ENCODE results near the gene PTMA.
A peak's percentile ranks its signal among the peaks of the same experiment; 100 is the strongest.
"Not testable (repeated sequence)": the region's sequence is repeated elsewhere in the genome, so short reads cannot be mapped to it uniquely, and the experiment has no call there.

PTMA gene

GRCh38 chr2:231707625-231707926, 749 bp upstream of the PTMA start:
- peak overlapping the region; percentile 94 for H3K4me2 ChIP-seq (ENCODE audit: low read length)
- peak overlapping the region; percentile 94 for H3K9ac ChIP-seq (ENCODE audit: low read depth, low read length)
- H3K4me1 ChIP-seq (ENCODE audit: control insufficient read depth, insufficient read depth, low read length), result peaks cover 29% of the 10 kb centered on the region
- peaks cover 19% of the 10 kb centered on the region for H3K36me3 ChIP-seq (ENCODE audit: insufficient read depth, low read length)
- peak overlapping the region; percentile 87 for H3K4me3 ChIP-seq (ENCODE audit: low read length)
- H3K9me3 ChIP-seq (replicated peaks; ENCODE audit: low read length), result no peaks in the 10 kb centered on the region
- no peaks in the 10 kb centered on the region for H3K27me3 ChIP-seq (ENCODE audit: control insufficient read depth, insufficient read depth, low read length)

- peak overlapping the region; percentile 98 for H3K9ac ChIP-seq (ENCODE audit: low read depth, low read length)
- H3K4me3 ChIP-seq (ENCODE audit: low read length), result peak overlapping the region; percentile 79
- H3K9me3 ChIP-seq (replicated peaks; ENCODE audit: low read length), result no peaks in the 10 kb centered on the region
- peaks cover 25% of the 10 kb centered on the region for H3K36me3 ChIP-seq (ENCODE audit: insufficient read depth, low read length)
- H3K27me3 ChIP-seq (ENCODE audit: control insufficient read depth, insufficient read depth, low read length), result no peaks in the 10 kb centered on the region
- peaks cover 34% of the 10 kb centered on the region for H3K4me1 ChIP-seq (ENCODE audit: control insufficient read depth, insufficient read depth, low read length)
- peak overlapping the region; percentile 92 for H3K4me2 ChIP-seq (ENCODE audit: low read length)
These were observed 679 bp downstream of the PTMA start for GRCh38 chr2:231708773-231709635.

GRCh38 chr2:231709636-231709980, 1.3 kb downstream of the PTMA start:
- peak overlapping the region; percentile 92 for H3K4me2 ChIP-seq (ENCODE audit: low read length)
- H3K27me3 ChIP-seq (ENCODE audit: control insufficient read depth, insufficient read depth, low read length), result no peaks in the 10 kb centered on the region
- peak overlapping the region; percentile 98 for H3K9ac ChIP-seq (ENCODE audit: low read depth, low read length)
- peak overlapping the region; percentile 79 for H3K4me3 ChIP-seq (ENCODE audit: low read length)
- peaks cover 29% of the 10 kb centered on the region for H3K36me3 ChIP-seq (ENCODE audit: insufficient read depth, low read length)
- no peaks in the 10 kb centered on the region for H3K9me3 ChIP-seq (replicated peaks; ENCODE audit: low read length)
- peaks cover 34% of the 10 kb centered on the region for H3K4me1 ChIP-seq (ENCODE audit: control insufficient read depth, insufficient read depth, low read length)

- H3K27me3 ChIP-seq (ENCODE audit: control insufficient read depth, insufficient read depth, low read length), result no peaks in the 10 kb centered on the region
- H3K9ac ChIP-seq (ENCODE audit: low read depth, low read length), result peak overlapping the region; percentile 98
- H3K4me2 ChIP-seq (ENCODE audit: low read length), result peak overlapping the region; percentile 92
- H3K4me3 ChIP-seq (ENCODE audit: low read length), result peak overlapping the region; percentile 79
- H3K9me3 ChIP-seq (replicated peaks; ENCODE audit: low read length), result no peaks in the 10 kb centered on the region
- peaks cover 34% of the 10 kb centered on the region for H3K4me1 ChIP-seq (ENCODE audit: control insufficient read depth, insufficient read depth, low read length)
- peaks cover 29% of the 10 kb centered on the region for H3K36me3 ChIP-seq (ENCODE audit: insufficient read depth, low read length)
These were observed 1.9 kb downstream of the PTMA start for GRCh38 chr2:231709981-231710798.

GRCh38 chr2:231710799-231711676, 2.7 kb downstream of the PTMA start:
- peak overlapping the region; percentile 79 for H3K4me3 ChIP-seq (ENCODE audit: low read length)
- H3K36me3 ChIP-seq (ENCODE audit: insufficient read depth, low read length), result peaks cover 29% of the 10 kb centered on the region
- H3K27me3 ChIP-seq (ENCODE audit: control insufficient read depth, insufficient read depth, low read length), result no peaks in the 10 kb centered on the region
- H3K4me1 ChIP-seq (ENCODE audit: control insufficient read depth, insufficient read depth, low read length), result peaks cover 38% of the 10 kb centered on the region
- H3K4me2 ChIP-seq (ENCODE audit: low read length), result peak overlapping the region; percentile 92
- H3K9ac ChIP-seq (ENCODE audit: low read depth, low read length), result peak overlapping the region; percentile 98
- no peaks in the 10 kb centered on the region for H3K9me3 ChIP-seq (replicated peaks; ENCODE audit: low read length)

- no peaks in the 10 kb centered on the region for H3K27me3 ChIP-seq (ENCODE audit: control insufficient read depth, insufficient read depth, low read length)
- H3K9me3 ChIP-seq (replicated peaks; ENCODE audit: low read length), result no peaks in the 10 kb centered on the region
- peak overlapping the region; percentile 92 for H3K4me2 ChIP-seq (ENCODE audit: low read length)
- peaks cover 38% of the 10 kb centered on the region for H3K4me1 ChIP-seq (ENCODE audit: control insufficient read depth, insufficient read depth, low read length)
- peaks cover 29% of the 10 kb centered on the region for H3K36me3 ChIP-seq (ENCODE audit: insufficient read depth, low read length)
- peak overlapping the region; percentile 79 for H3K4me3 ChIP-seq (ENCODE audit: low read length)
- H3K9ac ChIP-seq (ENCODE audit: low read depth, low read length), result peak overlapping the region; percentile 98
These were observed 3.5 kb downstream of the PTMA start for GRCh38 chr2:231711677-231712450.

- Histone ChIP-seq H3K36me3 (ENCODE audit: insufficient read depth, low read length) (peaks cover 29% of the 10 kb centered on the region), H3K4me3 (ENCODE audit: low read length) (peak overlapping the region; percentile 79), H3K4me2 (ENCODE audit: low read length) (peak overlapping the region; percentile 92), H3K4me1 (ENCODE audit: control insufficient read depth, insufficient read depth, low read length) (peaks cover 36% of the 10 kb centered on the region), H3K9ac (ENCODE audit: low read depth, low read length) (peak overlapping the region; percentile 98)
- not testable (repeated sequence) for H3K9me3 ChIP-seq (replicated peaks; ENCODE audit: low read length); H3K27me3 ChIP-seq (ENCODE audit: control insufficient read depth, insufficient read depth, low read length)
These were observed 4.2 kb downstream of the PTMA start for GRCh38 chr2:231712451-231713021.

GRCh38 chr2:231713406-231713729, 5.0 kb downstream of the PTMA start:
- H3K4me1 ChIP-seq (ENCODE audit: control insufficient read depth, insufficient read depth, low read length), result peaks cover 38% of the 10 kb centered on the region
- not testable (repeated sequence) for H3K4me2 ChIP-seq (ENCODE audit: low read length); H3K9me3 ChIP-seq (replicated peaks; ENCODE audit: low read length); H3K27me3 ChIP-seq (ENCODE audit: control insufficient read depth, insufficient read depth, low read length); H3K4me3 ChIP-seq (ENCODE audit: low read length)
- H3K9ac ChIP-seq (ENCODE audit: low read depth, low read length), result peak overlapping the region; percentile 33
- peaks cover 29% of the 10 kb centered on the region for H3K36me3 ChIP-seq (ENCODE audit: insufficient read depth, low read length)

GRCh38 chr2:231713730-231714638, 5.7 kb downstream of the PTMA start:
- Histone ChIP-seq H3K27me3 (ENCODE audit: control insufficient read depth, insufficient read depth, low read length) (no peaks in the 10 kb centered on the region), H3K4me1 (ENCODE audit: control insufficient read depth, insufficient read depth, low read length) (peaks cover 38% of the 10 kb centered on the region), H3K9me3 (replicated peaks; ENCODE audit: low read length) (no peaks in the 10 kb centered on the region), H3K4me3 (ENCODE audit: low read length) (no peak overlapping the region), H3K36me3 (ENCODE audit: insufficient read depth, low read length) (peaks cover 29% of the 10 kb centered on the region), H3K9ac (ENCODE audit: low read depth, low read length) (peak overlapping the region; percentile 33), H3K4me2 (ENCODE audit: low read length) (no peak overlapping the region)
